ENCODE data around the gene EYA2. TPM values are rescaled to one million over a fixed set of nuclear protein-coding genes. Genes with fewer than 3 reads are reported as not detected.

EYA2 gene
- total RNA-seq, 1 donor: not detected

DNA sequence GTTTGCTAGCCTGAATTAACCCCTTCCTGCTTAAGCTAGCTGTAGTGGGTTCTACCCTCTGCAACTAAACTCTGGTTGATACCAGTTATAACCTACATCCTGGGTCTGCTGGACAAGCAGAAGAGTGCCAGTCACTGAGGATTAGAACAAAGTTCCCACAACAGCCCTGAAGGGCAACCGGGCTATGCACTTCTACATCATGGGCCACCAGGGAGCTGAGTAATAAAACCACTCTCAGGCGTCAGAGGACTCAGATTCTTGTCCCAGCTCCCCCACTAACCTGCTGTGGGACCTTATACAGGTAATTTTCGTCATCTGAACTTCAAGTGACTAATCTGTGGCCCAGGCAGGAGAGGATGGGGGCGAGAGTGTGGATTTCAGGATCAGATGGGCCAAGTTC is 56.8 kb downstream of the EYA2 start:
- H3K4me3 ChIP-seq (ENCODE audit: low read depth, low read length): no peak overlapping the region
- TF ChIP-seq, protein P1, sequence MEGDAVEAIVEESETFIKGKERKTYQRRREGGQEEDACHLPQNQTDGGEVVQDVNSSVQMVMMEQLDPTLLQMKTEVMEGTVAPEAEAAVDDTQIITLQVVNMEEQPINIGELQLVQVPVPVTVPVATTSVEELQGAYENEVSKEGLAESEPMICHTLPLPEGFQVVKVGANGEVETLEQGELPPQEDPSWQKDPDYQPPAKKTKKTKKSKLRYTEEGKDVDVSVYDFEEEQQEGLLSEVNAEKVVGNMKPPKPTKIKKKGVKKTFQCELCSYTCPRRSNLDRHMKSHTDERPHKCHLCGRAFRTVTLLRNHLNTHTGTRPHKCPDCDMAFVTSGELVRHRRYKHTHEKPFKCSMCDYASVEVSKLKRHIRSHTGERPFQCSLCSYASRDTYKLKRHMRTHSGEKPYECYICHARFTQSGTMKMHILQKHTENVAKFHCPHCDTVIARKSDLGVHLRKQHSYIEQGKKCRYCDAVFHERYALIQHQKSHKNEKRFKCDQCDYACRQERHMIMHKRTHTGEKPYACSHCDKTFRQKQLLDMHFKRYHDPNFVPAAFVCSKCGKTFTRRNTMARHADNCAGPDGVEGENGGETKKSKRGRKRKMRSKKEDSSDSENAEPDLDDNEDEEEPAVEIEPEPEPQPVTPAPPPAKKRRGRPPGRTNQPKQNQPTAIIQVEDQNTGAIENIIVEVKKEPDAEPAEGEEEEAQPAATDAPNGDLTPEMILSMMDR (IDR thresholded peaks at IDR 0.05; ENCODE audit: insufficient read depth, low read depth, low read length): no peak
- DNase-seq (ENCODE audit: low read depth): no peak

DNA sequence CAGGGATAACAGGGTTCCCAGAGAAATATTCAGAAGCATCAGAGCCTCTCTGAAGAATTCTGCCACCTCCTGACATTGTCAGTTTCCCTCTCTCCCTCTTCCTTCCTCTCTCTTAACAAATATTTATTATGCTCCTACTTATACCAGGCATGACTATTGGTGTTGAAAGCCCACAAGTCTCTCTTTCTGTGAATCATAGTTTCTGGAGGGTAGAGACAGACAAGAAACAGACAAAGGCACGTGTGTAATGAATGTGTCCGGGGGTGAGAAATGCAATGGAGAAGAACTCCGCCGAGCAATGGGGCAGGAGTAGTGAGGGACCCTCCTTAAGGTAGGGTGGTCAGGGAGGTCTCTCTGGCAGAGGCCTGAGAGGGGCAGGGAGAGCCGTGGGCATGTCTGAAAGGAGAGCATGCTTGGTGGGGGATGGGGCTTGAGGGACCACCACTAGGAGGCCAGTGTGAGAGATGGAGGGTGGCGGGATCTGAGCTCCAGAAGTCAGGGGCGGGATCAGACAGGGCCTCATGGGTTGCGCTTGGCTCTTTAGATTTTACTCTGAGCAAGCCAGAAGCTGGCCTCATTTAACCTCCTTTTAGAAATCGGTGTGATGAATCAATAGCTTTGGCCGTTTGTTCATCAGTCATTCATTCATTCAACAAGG is 57.3 kb downstream of the EYA2 start:
- TF ChIP-seq, protein P1 (IDR thresholded peaks at IDR 0.05; ENCODE audit: insufficient read depth, low read depth, low read length): no peak
- no peak overlapping the region for H3K4me3 ChIP-seq (ENCODE audit: low read depth, low read length)
- DNase-seq (ENCODE audit: low read depth): no peak

DNA sequence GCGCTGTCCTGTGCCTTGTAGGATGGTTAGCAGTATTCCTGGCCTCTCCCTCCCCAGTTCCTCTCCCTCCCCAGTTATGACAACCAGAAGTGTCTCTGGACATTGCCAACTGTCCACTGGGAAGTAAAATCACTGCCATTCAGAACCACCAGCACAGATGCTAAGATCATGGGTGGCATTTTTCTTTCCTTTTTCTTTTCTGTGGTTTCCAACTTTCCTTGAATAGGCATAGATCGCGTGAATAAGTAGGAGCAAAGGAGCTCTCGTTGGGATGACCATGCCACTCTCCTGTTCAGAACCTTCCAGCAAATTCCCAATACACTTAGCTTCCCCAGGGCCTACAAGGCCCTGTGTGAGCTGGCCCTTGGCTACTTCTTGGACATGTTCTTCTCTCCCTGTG is 59.0 kb downstream of the EYA2 start:
- DNase-seq (ENCODE audit: low read depth): no peak

DNA sequence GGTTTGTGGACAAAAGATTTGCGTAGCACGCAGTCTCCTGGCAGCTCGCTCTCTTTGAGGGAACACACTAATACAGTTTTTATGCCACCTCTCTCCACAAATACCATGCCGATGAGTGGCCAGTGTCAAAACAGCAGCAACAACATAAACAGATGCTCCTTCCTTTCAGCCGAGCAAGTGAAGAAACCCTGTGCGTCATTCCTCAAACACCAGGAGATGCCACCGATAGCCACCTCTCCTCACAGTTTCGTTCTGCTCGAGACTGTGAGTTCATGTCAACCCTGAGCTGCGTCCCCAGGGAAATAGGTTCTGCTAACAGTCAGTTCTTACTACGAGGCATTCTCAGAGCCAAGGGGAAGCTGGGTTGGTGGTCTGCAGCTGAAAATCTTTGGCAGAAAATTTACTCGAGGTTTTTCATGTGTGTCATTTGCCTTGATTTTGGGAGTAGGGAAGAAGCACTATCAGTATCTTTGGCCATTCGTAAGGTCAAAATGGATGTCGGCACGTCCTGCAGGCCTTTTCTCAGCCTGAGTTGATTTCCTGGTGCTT is 59.9 kb downstream of the EYA2 start:
- DNase-seq (ENCODE audit: low read depth): peak; percentile 98
- H3K4me3 ChIP-seq (ENCODE audit: low read depth, low read length): peak overlapping the region; percentile 36
- TF ChIP-seq, protein P1 (IDR thresholded peaks at IDR 0.05; ENCODE audit: insufficient read depth, low read depth, low read length): no peak

More for the DNA sequence above, 59.0 kb downstream of the EYA2 start:
- no peak overlapping the region for H3K4me3 ChIP-seq (ENCODE audit: low read depth, low read length)
- TF ChIP-seq, protein P1 (IDR thresholded peaks at IDR 0.05; ENCODE audit: insufficient read depth, low read depth, low read length): no peak

DNA sequence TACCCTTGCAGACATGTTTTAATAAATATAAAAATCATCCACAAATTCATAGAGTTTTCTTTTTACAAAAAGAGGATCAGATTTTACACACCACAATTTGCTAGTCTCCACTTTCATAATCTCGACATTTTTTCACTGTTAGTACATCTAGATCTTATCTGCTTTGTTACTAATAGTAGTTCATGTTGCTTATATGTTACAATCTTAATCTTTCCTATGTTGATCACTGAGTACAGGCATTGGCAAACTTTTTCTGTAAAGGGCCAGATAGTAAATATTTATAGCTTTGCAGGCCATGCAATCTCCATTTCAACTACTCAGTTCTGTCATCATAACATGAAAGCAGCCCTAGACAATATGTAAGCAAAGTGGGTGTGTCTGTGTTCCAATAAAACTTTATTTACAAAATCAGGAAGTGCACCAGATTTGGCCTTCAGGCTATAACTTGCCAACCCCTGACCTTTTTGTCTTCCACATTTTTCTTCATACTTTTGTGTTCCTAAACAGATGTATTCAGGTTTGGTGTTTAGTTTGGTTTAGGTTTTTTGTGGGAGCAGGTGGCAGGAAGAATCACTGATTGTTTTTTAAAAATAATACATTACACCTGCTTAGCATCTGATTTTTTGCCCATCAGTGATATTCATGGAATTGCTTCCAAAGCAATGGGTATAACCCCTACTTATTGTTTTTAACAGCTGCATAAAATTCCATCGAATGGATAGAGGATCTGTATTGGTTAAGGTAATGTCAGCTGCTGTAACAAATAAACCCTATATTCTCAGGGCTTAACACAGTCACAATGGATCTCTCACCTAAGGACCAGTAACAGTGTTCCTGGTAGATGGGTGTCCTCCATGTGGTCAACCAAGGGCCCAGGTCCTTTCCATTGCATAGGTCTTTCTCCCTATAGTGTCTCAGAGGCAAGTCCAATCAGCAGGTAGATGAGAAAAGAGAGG is 61.2 kb downstream of the EYA2 start:
- TF ChIP-seq, protein P1 (IDR thresholded peaks at IDR 0.05; ENCODE audit: insufficient read depth, low read depth, low read length): no peak
- DNase-seq (ENCODE audit: low read depth): peak; percentile 80
- H3K4me3 ChIP-seq (ENCODE audit: low read depth, low read length): no peak overlapping the region

DNA sequence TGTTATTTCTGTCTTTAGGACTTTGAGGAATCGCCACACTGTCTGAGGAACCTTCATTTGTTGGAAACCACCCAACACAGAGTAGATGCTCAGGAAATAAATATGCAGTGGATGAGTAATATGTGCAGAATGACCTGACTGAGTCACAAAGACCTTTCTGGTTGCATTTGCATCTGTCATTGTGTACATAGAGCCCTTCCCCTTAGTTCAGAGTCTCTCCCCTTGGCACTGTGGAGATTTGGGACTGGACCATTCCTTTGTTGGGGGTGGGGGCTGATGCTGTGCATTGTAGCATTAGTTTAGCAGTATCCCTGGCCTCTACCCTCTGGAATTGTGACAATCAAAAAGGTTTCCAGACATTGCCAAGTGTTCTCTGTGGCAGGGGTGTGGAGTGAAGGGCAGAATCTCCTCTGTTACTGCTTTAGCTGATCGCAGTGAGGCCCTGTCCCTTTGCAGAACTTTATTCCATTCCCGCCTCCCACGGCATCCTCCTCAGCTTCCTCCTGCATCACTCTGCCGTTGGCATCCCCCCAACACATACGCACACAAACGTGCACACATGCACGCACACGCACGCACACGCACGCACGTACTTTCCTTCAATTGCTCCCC is 64.5 kb downstream of the EYA2 start:
- no peak overlapping the region for H3K4me3 ChIP-seq (ENCODE audit: low read depth, low read length)
- DNase-seq (ENCODE audit: low read depth): peak; percentile 64
- TF ChIP-seq, protein P1 (IDR thresholded peaks at IDR 0.05; ENCODE audit: insufficient read depth, low read depth, low read length): no peak
